ENCODE data around the gene NPR3.

Gene NPR3

GRCh38 chr5:32729651-32730050, 18.5 kb downstream of the NPR3 start:
- H3K4me1 ChIP-seq (ENCODE audit: control insufficient read depth, insufficient read depth, low read length), result no peaks in the 10 kb centered on the region
- H3K9ac ChIP-seq (ENCODE audit: low read length in 2 of 2), result no peak overlapping the region
- no peak overlapping the region for H3K27ac ChIP-seq (ENCODE audit: low read length)
- no peaks in the 10 kb centered on the region for H3K27me3 ChIP-seq (ENCODE audit: control insufficient read depth in 1 of 2, insufficient read depth in 2 of 2, low read length in 2 of 2)
- H3K36me3 ChIP-seq (ENCODE audit: control insufficient read depth in 2 of 2, insufficient read depth in 2 of 2, low read length in 2 of 2), result peaks cover 4 to 5% of the 10 kb centered on the region in 2 donors
- no peaks in the 10 kb centered on the region for H3K9me3 ChIP-seq (ENCODE audit: control insufficient read depth in 2 of 2, low read length in 2 of 2)
- H3K4me3 ChIP-seq (ENCODE audit: low read length in 2 of 2), result no peak overlapping the region

- no peaks in the 10 kb centered on the region for H3K27me3 ChIP-seq (ENCODE audit: control insufficient read depth in 1 of 2, insufficient read depth in 2 of 2, low read length in 2 of 2)
- no peak overlapping the region for H3K9ac ChIP-seq (ENCODE audit: low read length in 2 of 2)
- peaks cover under 1 to 3% of the 10 kb centered on the region in 2 donors for H3K36me3 ChIP-seq (ENCODE audit: control insufficient read depth in 2 of 2, insufficient read depth in 2 of 2, low read length in 2 of 2)
- H3K9me3 ChIP-seq (ENCODE audit: control insufficient read depth in 2 of 2, low read length in 2 of 2), result no peaks in the 10 kb centered on the region
- H3K4me1 ChIP-seq (ENCODE audit: control insufficient read depth, insufficient read depth, low read length), result peaks cover 2% of the 10 kb centered on the region
- H3K4me3 ChIP-seq (ENCODE audit: low read length in 2 of 2), result no peak overlapping the region
- no peak overlapping the region for H3K27ac ChIP-seq (ENCODE audit: low read length)
Observed at GRCh38 chr5:32733590-32734340, 22.6 kb downstream of the NPR3 start.

- Histone ChIP-seq H3K4me3 (ENCODE audit: low read length in 2 of 2) (no peak overlapping the region), H3K27ac (ENCODE audit: low read length) (no peak overlapping the region), H3K4me1 (ENCODE audit: control insufficient read depth, insufficient read depth, low read length) (peaks cover 2% of the 10 kb centered on the region), H3K36me3 (ENCODE audit: control insufficient read depth in 2 of 2, insufficient read depth in 2 of 2, low read length in 2 of 2) (peaks cover 8 to 11% of the 10 kb centered on the region in 2 donors), H3K27me3 (ENCODE audit: control insufficient read depth in 1 of 2, insufficient read depth in 2 of 2, low read length in 2 of 2) (no peaks in the 10 kb centered on the region), H3K9ac (ENCODE audit: low read length in 2 of 2) (no peak overlapping the region), H3K9me3 (ENCODE audit: control insufficient read depth in 2 of 2, low read length in 2 of 2) (no peaks in the 10 kb centered on the region)
Observed at GRCh38 chr5:32734827-32735378, 23.8 kb downstream of the NPR3 start.

- Histone ChIP-seq H3K9ac (ENCODE audit: low read length in 2 of 2) (no peak overlapping the region), H3K27ac (ENCODE audit: low read length) (no peak overlapping the region), H3K4me1 (ENCODE audit: control insufficient read depth, insufficient read depth, low read length) (peaks cover 2% of the 10 kb centered on the region), H3K4me3 (ENCODE audit: low read length in 2 of 2) (no peak overlapping the region), H3K36me3 (ENCODE audit: control insufficient read depth in 2 of 2, insufficient read depth in 2 of 2, low read length in 2 of 2) (peaks cover 11% of the 10 kb centered on the region in 2 donors), H3K9me3 (ENCODE audit: control insufficient read depth in 2 of 2, low read length in 2 of 2) (no peaks in the 10 kb centered on the region), H3K27me3 (ENCODE audit: control insufficient read depth in 1 of 2, insufficient read depth in 2 of 2, low read length in 2 of 2) (no peaks in the 10 kb centered on the region)
Observed at GRCh38 chr5:32735512-32735911, 24.4 kb downstream of the NPR3 start.

- H3K27ac ChIP-seq (ENCODE audit: low read length), result no peak overlapping the region
- no peaks in the 10 kb centered on the region for H3K9me3 ChIP-seq (ENCODE audit: control insufficient read depth in 2 of 2, low read length in 2 of 2)
- H3K36me3 ChIP-seq (ENCODE audit: control insufficient read depth in 2 of 2, insufficient read depth in 2 of 2, low read length in 2 of 2), result peaks cover 11 to 15% of the 10 kb centered on the region in 2 donors
- H3K4me3 ChIP-seq (ENCODE audit: low read length in 2 of 2), result no peak overlapping the region
- no peaks in the 10 kb centered on the region for H3K27me3 ChIP-seq (ENCODE audit: control insufficient read depth in 1 of 2, insufficient read depth in 2 of 2, low read length in 2 of 2)
- no peak overlapping the region for H3K9ac ChIP-seq (ENCODE audit: low read length in 2 of 2)
- H3K4me1 ChIP-seq (ENCODE audit: control insufficient read depth, insufficient read depth, low read length), result peaks cover 2% of the 10 kb centered on the region
Observed at GRCh38 chr5:32736842-32737241, 25.7 kb downstream of the NPR3 start.

GRCh38 chr5:32740651-32741050, 29.5 kb downstream of the NPR3 start:
- H3K9ac ChIP-seq (ENCODE audit: low read length in 2 of 2), result no peak overlapping the region
- H3K9me3 ChIP-seq (ENCODE audit: control insufficient read depth in 2 of 2, low read length in 2 of 2), result no peaks in the 10 kb centered on the region
- peaks cover 2% of the 10 kb centered on the region for H3K4me1 ChIP-seq (ENCODE audit: control insufficient read depth, insufficient read depth, low read length)
- no peaks in the 10 kb centered on the region for H3K27me3 ChIP-seq (ENCODE audit: control insufficient read depth in 1 of 2, insufficient read depth in 2 of 2, low read length in 2 of 2)
- H3K27ac ChIP-seq (ENCODE audit: low read length), result no peak overlapping the region
- H3K4me3 ChIP-seq (ENCODE audit: low read length in 2 of 2), result no peak overlapping the region
- peaks cover 11 to 20% of the 10 kb centered on the region in 2 donors for H3K36me3 ChIP-seq (ENCODE audit: control insufficient read depth in 2 of 2, insufficient read depth in 2 of 2, low read length in 2 of 2)

GRCh38 chr5:32745317-32745716, 34.2 kb downstream of the NPR3 start:
- Histone ChIP-seq H3K4me1 (ENCODE audit: control insufficient read depth, insufficient read depth, low read length) (no peaks in the 10 kb centered on the region), H3K27me3 (ENCODE audit: control insufficient read depth in 1 of 2, insufficient read depth in 2 of 2, low read length in 2 of 2) (no peaks in the 10 kb centered on the region), H3K9ac (ENCODE audit: low read length in 2 of 2) (no peak overlapping the region), H3K36me3 (ENCODE audit: control insufficient read depth in 2 of 2, insufficient read depth in 2 of 2, low read length in 2 of 2) (peaks cover 0 to 9% of the 10 kb centered on the region in 2 donors), H3K27ac (ENCODE audit: low read length) (no peak overlapping the region), H3K4me3 (ENCODE audit: low read length in 2 of 2) (no peak overlapping the region), H3K9me3 (ENCODE audit: control insufficient read depth in 2 of 2, low read length in 2 of 2) (peaks cover 0 to 2% of the 10 kb centered on the region in 2 donors)

- Histone ChIP-seq H3K9me3 (ENCODE audit: control insufficient read depth in 2 of 2, low read length in 2 of 2) (peaks cover 0 to 4% of the 10 kb centered on the region in 2 donors), H3K27ac (ENCODE audit: low read length) (no peak overlapping the region), H3K36me3 (ENCODE audit: control insufficient read depth in 2 of 2, insufficient read depth in 2 of 2, low read length in 2 of 2) (peaks cover 2 to 6% of the 10 kb centered on the region in 2 donors), H3K4me3 (ENCODE audit: low read length in 2 of 2) (no peak overlapping the region), H3K9ac (ENCODE audit: low read length in 2 of 2) (no peak overlapping the region), H3K4me1 (ENCODE audit: control insufficient read depth, insufficient read depth, low read length) (no peaks in the 10 kb centered on the region), H3K27me3 (ENCODE audit: control insufficient read depth in 1 of 2, insufficient read depth in 2 of 2, low read length in 2 of 2) (no peaks in the 10 kb centered on the region)
Observed at GRCh38 chr5:32752411-32752810, 41.3 kb downstream of the NPR3 start.

- Histone ChIP-seq H3K4me3 (ENCODE audit: low read length in 2 of 2) (no peak overlapping the region), H3K9me3 (ENCODE audit: control insufficient read depth in 2 of 2, low read length in 2 of 2) (peaks cover 0 to 4% of the 10 kb centered on the region in 2 donors), H3K27ac (ENCODE audit: low read length) (no peak overlapping the region), H3K4me1 (ENCODE audit: control insufficient read depth, insufficient read depth, low read length) (no peaks in the 10 kb centered on the region), H3K27me3 (ENCODE audit: control insufficient read depth in 1 of 2, insufficient read depth in 2 of 2, low read length in 2 of 2) (no peaks in the 10 kb centered on the region), H3K9ac (ENCODE audit: low read length in 2 of 2) (no peak overlapping the region), H3K36me3 (ENCODE audit: control insufficient read depth in 2 of 2, insufficient read depth in 2 of 2, low read length in 2 of 2) (peaks cover 2 to 6% of the 10 kb centered on the region in 2 donors)
Observed at GRCh38 chr5:32753051-32753450, 41.9 kb downstream of the NPR3 start.

- Histone ChIP-seq H3K27me3 (ENCODE audit: control insufficient read depth in 1 of 2, insufficient read depth in 2 of 2, low read length in 2 of 2) (no peaks in the 10 kb centered on the region), H3K9me3 (ENCODE audit: control insufficient read depth in 2 of 2, low read length in 2 of 2) (peaks cover 0 to 4% of the 10 kb centered on the region in 2 donors), H3K4me3 (ENCODE audit: low read length in 2 of 2) (no peak overlapping the region), H3K27ac (ENCODE audit: low read length) (no peak overlapping the region), H3K36me3 (ENCODE audit: control insufficient read depth in 2 of 2, insufficient read depth in 2 of 2, low read length in 2 of 2) (peaks cover 2 to 6% of the 10 kb centered on the region in 2 donors), H3K4me1 (ENCODE audit: control insufficient read depth, insufficient read depth, low read length) (no peaks in the 10 kb centered on the region), H3K9ac (ENCODE audit: low read length in 2 of 2) (no peak overlapping the region)
Observed at GRCh38 chr5:32753765-32754164, 42.6 kb downstream of the NPR3 start.

- Histone ChIP-seq H3K36me3 (ENCODE audit: control insufficient read depth in 2 of 2, insufficient read depth in 2 of 2, low read length in 2 of 2) (peaks cover 2 to 6% of the 10 kb centered on the region in 2 donors), H3K27ac (ENCODE audit: low read length) (no peak overlapping the region), H3K27me3 (ENCODE audit: control insufficient read depth in 1 of 2, insufficient read depth in 2 of 2, low read length in 2 of 2) (no peaks in the 10 kb centered on the region), H3K9ac (ENCODE audit: low read length in 2 of 2) (no peak overlapping the region), H3K9me3 (ENCODE audit: control insufficient read depth in 2 of 2, low read length in 2 of 2) (peaks cover 0 to 4% of the 10 kb centered on the region in 2 donors), H3K4me3 (ENCODE audit: low read length in 2 of 2) (no peak overlapping the region), H3K4me1 (ENCODE audit: control insufficient read depth, insufficient read depth, low read length) (no peaks in the 10 kb centered on the region)
Observed at GRCh38 chr5:32754284-32754683, 43.2 kb downstream of the NPR3 start.
